DND-41 (cell line): ENCODE measurements around the gene SCOC.

Source experiments
- ATAC-seq: fragments of 200-7000 bp; cut with Tn5 transposase; 3 replicates; pipeline ENCODE4 v1.9.1; 2021; ENCODE audit warnings: low read depth; ENCODE audit not compliant: insufficient read depth
- DNase-seq: peaks from one replicate; pipeline ENCODE4 v3.0.0-alpha.2; 2020
- H2AFZ ChIP-seq: 2 replicates; pipeline ENCODE4 v1.6.0; 2012; ENCODE audit warnings: low read depth, low read length
- H3K27ac ChIP-seq: 2 replicates; pipeline ENCODE4 v1.5.1; 2012; ENCODE audit warnings: low read length, inconsistent platforms
- H3K27me3 ChIP-seq: fragments of 200-600 bp; sonication (generic); 2 replicates; pipeline ENCODE4 v1.6.0; 2012; ENCODE audit warnings: low read length, mild to moderate bottlenecking, inconsistent platforms; ENCODE audit not compliant: insufficient read depth, poor library complexity
- H3K36me3 ChIP-seq: 2 replicates; pipeline ENCODE4 v1.5.1; 2012; ENCODE audit warnings: low read length, inconsistent platforms; ENCODE audit not compliant: insufficient read depth
- H3K4me1 ChIP-seq: 2 replicates; pipeline ENCODE4 v1.5.1; 2012; ENCODE audit warnings: mild to moderate bottlenecking, low read length; ENCODE audit not compliant: insufficient read depth
- H3K4me2 ChIP-seq: 2 replicates; pipeline ENCODE4 v1.6.0; 2012; ENCODE audit warnings: mild to moderate bottlenecking, moderate library complexity, low read length, inconsistent platforms; ENCODE audit not compliant: insufficient read depth
- H3K4me3 ChIP-seq, 2 experiments: fragments of 200-600 bp in 1 of 2; shearing (Covaris generic) in 1 of 2; 2 replicates each; pipeline ENCODE4 v1.5.1; 2012 to 2016; ENCODE audit warnings: inconsistent platforms in 2 of 2, low read length in 2 of 2, mild to moderate bottlenecking in 2 of 2, low read depth in 1 of 2, moderate library complexity in 1 of 2
- H3K79me2 ChIP-seq: 2 replicates; pipeline ENCODE4 v1.6.0; 2012; ENCODE audit warnings: low read length, inconsistent platforms; ENCODE audit not compliant: insufficient read depth
- H3K9ac ChIP-seq: 2 replicates; pipeline ENCODE4 v1.6.0; 2012; ENCODE audit warnings: low read depth, mild to moderate bottlenecking, inconsistent platforms, low read length, moderate library complexity
- H3K9me3 ChIP-seq: 2 replicates; pipeline ENCODE4 v1.5.1; 2012; ENCODE audit warnings: low read length, moderate library complexity, mild to moderate bottlenecking, inconsistent platforms; ENCODE audit not compliant: insufficient read depth, severe bottlenecking
- H4K20me1 ChIP-seq: 2 replicates; pipeline ENCODE4 v1.6.0; 2012; ENCODE audit warnings: low read length; ENCODE audit not compliant: insufficient read depth
- EZH2 ChIP-seq: IDR thresholded peaks from 3 replicates; pipeline ENCODE4 v1.6.1; 2012; ENCODE audit warnings: borderline replicate concordance, low read depth, mild to moderate bottlenecking, moderate library complexity, low read length, inconsistent platforms; ENCODE audit not compliant: severe bottlenecking
- TF ChIP-seq, protein P1 (sequence below): IDR thresholded peaks from 2 replicates; pipeline ENCODE4 v1.5.1; 2012; ENCODE audit warnings: borderline replicate concordance, low read length, moderate library complexity, mild to moderate bottlenecking; ENCODE audit not compliant: poor library complexity, severe bottlenecking; ENCODE audit errors: extremely low read depth

SCOC gene

DNA sequence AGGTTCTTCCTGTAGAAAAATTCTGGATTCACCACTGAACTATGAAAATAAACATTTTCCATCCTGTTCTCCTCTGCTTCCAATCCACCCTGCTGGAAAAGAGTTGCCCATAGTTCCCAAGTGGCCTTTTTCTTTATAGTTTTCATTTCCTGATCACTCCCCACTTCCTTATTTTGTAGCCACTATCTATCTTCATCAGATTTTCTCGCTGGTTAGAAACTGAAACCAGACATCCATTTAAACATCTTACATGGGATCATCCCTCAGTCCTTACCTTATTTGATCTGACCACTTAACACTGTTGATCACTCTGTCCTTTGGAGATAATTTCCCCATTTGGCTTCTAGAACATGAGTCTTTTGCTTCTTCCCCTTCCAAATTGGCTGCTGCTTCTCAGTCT lies 42.2 kb upstream of the SCOC start:
- Histone ChIP-seq H3K4me3 (no peak overlapping the region), H3K27me3 (peaks cover 4% of the 10 kb centered on the region), H3K4me1 (no peaks in the 10 kb centered on the region), H3K9ac (no peak overlapping the region), H3K36me3 (no peaks in the 10 kb centered on the region), H3K4me2 (no peak overlapping the region), H3K27ac (no peak overlapping the region), H3K79me2 (no peaks in the 10 kb centered on the region), H3K9me3 (no peaks in the 10 kb centered on the region), H2AFZ (no peak overlapping the region), H4K20me1 (no peaks in the 10 kb centered on the region)
- ATAC-seq (no peak), DNase-seq (no peak)
- no peak for TF ChIP-seq EZH2
- TF ChIP-seq, protein P1, sequence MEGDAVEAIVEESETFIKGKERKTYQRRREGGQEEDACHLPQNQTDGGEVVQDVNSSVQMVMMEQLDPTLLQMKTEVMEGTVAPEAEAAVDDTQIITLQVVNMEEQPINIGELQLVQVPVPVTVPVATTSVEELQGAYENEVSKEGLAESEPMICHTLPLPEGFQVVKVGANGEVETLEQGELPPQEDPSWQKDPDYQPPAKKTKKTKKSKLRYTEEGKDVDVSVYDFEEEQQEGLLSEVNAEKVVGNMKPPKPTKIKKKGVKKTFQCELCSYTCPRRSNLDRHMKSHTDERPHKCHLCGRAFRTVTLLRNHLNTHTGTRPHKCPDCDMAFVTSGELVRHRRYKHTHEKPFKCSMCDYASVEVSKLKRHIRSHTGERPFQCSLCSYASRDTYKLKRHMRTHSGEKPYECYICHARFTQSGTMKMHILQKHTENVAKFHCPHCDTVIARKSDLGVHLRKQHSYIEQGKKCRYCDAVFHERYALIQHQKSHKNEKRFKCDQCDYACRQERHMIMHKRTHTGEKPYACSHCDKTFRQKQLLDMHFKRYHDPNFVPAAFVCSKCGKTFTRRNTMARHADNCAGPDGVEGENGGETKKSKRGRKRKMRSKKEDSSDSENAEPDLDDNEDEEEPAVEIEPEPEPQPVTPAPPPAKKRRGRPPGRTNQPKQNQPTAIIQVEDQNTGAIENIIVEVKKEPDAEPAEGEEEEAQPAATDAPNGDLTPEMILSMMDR = no peak

DNA sequence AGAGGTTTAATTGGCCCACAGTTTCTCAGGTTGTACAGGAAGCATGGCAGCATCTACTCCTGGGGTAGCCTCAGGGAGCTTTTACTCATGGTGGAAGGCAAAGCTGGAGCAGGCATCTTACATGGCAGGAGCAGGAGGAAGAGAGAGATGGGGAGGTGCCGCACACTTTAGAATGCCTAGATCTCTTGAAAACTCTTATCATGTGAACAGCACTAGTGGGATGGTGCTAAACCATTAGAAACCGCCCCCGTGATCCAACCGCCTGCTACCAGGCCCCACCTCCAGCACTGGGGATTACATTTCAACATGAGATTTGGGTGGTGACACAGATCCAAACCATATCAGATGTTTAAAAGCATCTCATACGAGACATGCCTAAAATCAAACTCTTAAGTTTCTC lies 41.6 kb upstream of the SCOC start:
- Histone ChIP-seq H3K4me3 (no peak overlapping the region), H3K4me2 (no peak overlapping the region), H3K79me2 (no peaks in the 10 kb centered on the region), H3K27ac (no peak overlapping the region), H3K36me3 (no peaks in the 10 kb centered on the region), H2AFZ (no peak overlapping the region), H4K20me1 (no peaks in the 10 kb centered on the region), H3K4me1 (no peaks in the 10 kb centered on the region), H3K9ac (no peak overlapping the region), H3K9me3 (no peaks in the 10 kb centered on the region), H3K27me3 (peaks cover 4% of the 10 kb centered on the region)
- no peak for DNase-seq
- no peak for ATAC-seq
- TF ChIP-seq, protein P1 = no peak
- no peak for TF ChIP-seq EZH2

DNA sequence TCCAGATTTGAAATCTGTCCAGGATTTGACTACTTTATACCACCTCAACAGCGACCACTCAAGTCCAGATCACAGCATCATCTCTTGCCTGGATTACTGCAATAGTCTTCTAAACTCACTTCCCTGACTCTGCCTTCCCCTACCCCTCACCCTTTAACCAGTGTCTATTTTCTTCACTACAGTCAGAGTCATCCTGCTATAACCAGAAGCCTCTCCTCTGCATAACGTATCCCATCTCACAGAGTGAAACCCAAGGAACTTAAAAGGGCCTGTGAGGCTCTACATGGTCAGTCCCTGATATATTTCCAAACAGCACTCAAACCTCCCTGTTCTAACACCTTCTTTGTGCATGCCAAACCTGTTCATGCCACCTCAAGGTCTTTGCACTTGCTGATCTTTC lies 40.7 kb upstream of the SCOC start:
- Histone ChIP-seq H3K4me3 (no peak overlapping the region), H3K9ac (no peak overlapping the region), H3K4me2 (no peak overlapping the region), H3K4me1 (no peaks in the 10 kb centered on the region), H3K79me2 (no peaks in the 10 kb centered on the region), H2AFZ (no peak overlapping the region), H4K20me1 (no peaks in the 10 kb centered on the region), H3K27me3 (peaks cover 2% of the 10 kb centered on the region), H3K36me3 (no peaks in the 10 kb centered on the region), H3K27ac (no peak overlapping the region), H3K9me3 (no peaks in the 10 kb centered on the region)
- ATAC-seq = no peak
- TF ChIP-seq, protein P1 = no peak
- TF ChIP-seq EZH2 = no peak
- no peak for DNase-seq

DNA sequence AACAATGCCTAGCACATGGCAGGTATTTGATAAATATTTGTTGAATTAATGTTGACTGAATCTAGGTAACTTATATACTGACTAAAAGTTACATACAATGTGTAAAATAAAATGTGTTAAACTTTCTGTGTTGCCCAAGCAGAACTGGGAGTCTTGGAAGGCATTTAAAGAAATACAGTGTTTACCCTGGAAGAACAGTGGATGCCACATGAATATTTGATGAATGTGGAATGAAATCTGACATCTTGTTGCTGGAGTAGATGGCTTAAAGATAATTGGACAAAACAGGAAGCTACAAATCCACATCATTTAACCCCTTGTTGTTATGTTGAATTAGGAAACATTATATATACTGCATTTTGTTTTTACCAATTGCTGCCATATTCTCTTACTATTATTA lies 39.9 kb upstream of the SCOC start:
- ATAC-seq = no peak
- no peak overlapping the region for H2AFZ ChIP-seq
- H3K27ac ChIP-seq = no peak overlapping the region

More for the DNA sequence above, 39.9 kb upstream of the SCOC start:
- no peak for DNase-seq
- Histone ChIP-seq H3K79me2 (no peaks in the 10 kb centered on the region), H3K36me3 (no peaks in the 10 kb centered on the region), H3K27me3 (no peaks in the 10 kb centered on the region), H4K20me1 (no peaks in the 10 kb centered on the region), H3K4me1 (no peaks in the 10 kb centered on the region), H3K9me3 (no peaks in the 10 kb centered on the region), H3K4me3 (no peak overlapping the region), H3K4me2 (no peak overlapping the region), H3K9ac (no peak overlapping the region)
- no peak for TF ChIP-seq EZH2
- TF ChIP-seq, protein P1 = no peak
